HuH-7 (cell line): Measurements from ENCODE around the gene CCDC174.
"Not testable (repeated sequence)": the region's sequence is repeated elsewhere in the genome, so short reads cannot be mapped to it uniquely, and the experiment has no call there.

Source experiments
- DNase-seq: peaks from one replicate; pipeline ENCODE4 v3.0.0; 2011; ENCODE audit warnings: low spot score

CCDC174 gene

GRCh38 chr3:14627815-14628214, 23.7 kb upstream of the CCDC174 start:
- no peak for DNase-seq

- no peak for DNase-seq
Observed at GRCh38 chr3:14628406-14628805, 23.2 kb upstream of the CCDC174 start.

GRCh38 chr3:14630404-14631100, 21.0 kb upstream of the CCDC174 start:
- no peak for DNase-seq

- DNase-seq = no peak
Observed at GRCh38 chr3:14631101-14631497, 20.5 kb upstream of the CCDC174 start.

- DNase-seq = no peak
Observed at GRCh38 chr3:14631687-14632441, 19.7 kb upstream of the CCDC174 start.

- no peak for DNase-seq
Observed at GRCh38 chr3:14632442-14632930, 19.1 kb upstream of the CCDC174 start.

GRCh38 chr3:14633417-14633816, 18.1 kb upstream of the CCDC174 start:
- DNase-seq = no peak

- DNase-seq = peak; percentile 74
Observed at GRCh38 chr3:14633819-14634424, 17.6 kb upstream of the CCDC174 start.

GRCh38 chr3:14634763-14635400, 16.7 kb upstream of the CCDC174 start:
- DNase-seq = no peak

GRCh38 chr3:14636496-14637087, 15.0 kb upstream of the CCDC174 start:
- DNase-seq = no peak

GRCh38 chr3:14640157-14640562, 11.4 kb upstream of the CCDC174 start:
- no peak for DNase-seq

GRCh38 chr3:14640734-14641133, 10.8 kb upstream of the CCDC174 start:
- DNase-seq = no peak

GRCh38 chr3:14641346-14641745, 10.2 kb upstream of the CCDC174 start:
- no peak for DNase-seq

GRCh38 chr3:14645453-14645852, 6.1 kb upstream of the CCDC174 start:
- no peak for DNase-seq

GRCh38 chr3:14646131-14646573, 5.4 kb upstream of the CCDC174 start:
- no peak for DNase-seq

GRCh38 chr3:14646589-14647413, 4.8 kb upstream of the CCDC174 start:
- no peak for DNase-seq

GRCh38 chr3:14647976-14648955, 3.3 kb upstream of the CCDC174 start:
- no peak for DNase-seq

GRCh38 chr3:14649466-14649865, 2.1 kb upstream of the CCDC174 start:
- no peak for DNase-seq

GRCh38 chr3:14650193-14650592, 1.4 kb upstream of the CCDC174 start:
- no peak for DNase-seq

- DNase-seq = not testable (repeated sequence)
Observed at GRCh38 chr3:14652360-14652907, 872 bp downstream of the CCDC174 start.
